Esophagus squamous epithelium (tissue), 5 donors: ENCODE data around the gene KEL. TPM values are rescaled to one million over a fixed set of nuclear protein-coding genes. Genes with fewer than 3 reads are reported as not detected.

ENCODE experiments used
- DNase-seq: peaks from one replicate; lab custom pipeline; 2025; lab: John Stamatoyannopoulos, UW
- H3K27ac ChIP-seq, 4 donors: fragments of 200-600 bp; sonication (generic); one replicate each; pipeline ENCODE4 v1.5.1; 2016 to 2019; ENCODE audit warnings: mild to moderate bottlenecking in 1 of 4
- H3K27me3 ChIP-seq, 4 donors: fragments of 200-600 bp; sonication (generic); 1 replicate in 3 of 4; 2 replicates in 1 of 4; pipeline versions ENCODE4 v1.5.1 to v1.6.0; 2017 to 2021; ENCODE audit warnings: antibody characterized with exemption in 1 of 4
- H3K36me3 ChIP-seq, 3 donors: fragments of 200-600 bp; sonication (generic); one replicate each; pipeline ENCODE4 v1.5.1; 2016 to 2019
- H3K4me1 ChIP-seq, 3 donors: fragments of 200-600 bp; sonication (generic); one replicate each; pipeline ENCODE4 v1.5.1; 2017 to 2019
- H3K4me3 ChIP-seq, 4 donors: fragments of 200-600 bp; sonication (generic); 1 replicate in 3 of 4; 2 replicates in 1 of 4; pipeline ENCODE4 v1.5.1; 2016 to 2019; ENCODE audit warnings: mild to moderate bottlenecking in 2 of 4, moderate library complexity in 1 of 4
- H3K9me3 ChIP-seq, 3 donors: fragments of 200-600 bp; sonication (generic); one replicate each; pipeline ENCODE4 v1.5.1; 2016 to 2019
- POLR2A ChIP-seq, 4 donors: fragments of 450-650 bp; IDR thresholded peaks; one replicate each; pipeline ENCODE4 v1.6.1; 2017; ENCODE audit warnings: antibody characterized with exemption in 4 of 4, mild to moderate bottlenecking in 4 of 4, moderate library complexity in 3 of 4
- WGBS, 2 donors: methylation state at CpG; one replicate each; pipeline ENCODE4 v1.1.5; 2018; 5-methylcytosine and 5-hydroxymethylcytosine counted together
- intact Hi-C: fragments of 100-400 bp; cut with DNase I; formaldehyde crosslinking; loops from one replicate; pipeline ENCODE4 v1.15.0; 2022
- total RNA-seq, 4 donors: library from RNA; depleted of rRNA; stranded (reverse); fragments of >200 nt; gene quantifications; one replicate each; pipeline ENCODE4 v1.1.0, GENCODE V29; 2016
- TF ChIP-seq, protein P1 (sequence below), 6 experiments: fragments of 450-650 bp in 4 of 6; fragments of 200-600 bp in 2 of 6; sonication (generic) in 2 of 6; IDR thresholded peaks; one replicate each; pipeline ENCODE4 v1.5.1; 2016 to 2019; ENCODE audit warnings: antibody characterized with exemption in 6 of 6, mild to moderate bottlenecking in 4 of 6, moderate library complexity in 4 of 6
- donor health status: DM: yes; HTN: yes; CAD: no.

KEL gene
- total RNA-seq, 4 donors from 2014 or later, result 0.09 to 3.6 (median 0.53) TPM; not detected in 1

DNA sequence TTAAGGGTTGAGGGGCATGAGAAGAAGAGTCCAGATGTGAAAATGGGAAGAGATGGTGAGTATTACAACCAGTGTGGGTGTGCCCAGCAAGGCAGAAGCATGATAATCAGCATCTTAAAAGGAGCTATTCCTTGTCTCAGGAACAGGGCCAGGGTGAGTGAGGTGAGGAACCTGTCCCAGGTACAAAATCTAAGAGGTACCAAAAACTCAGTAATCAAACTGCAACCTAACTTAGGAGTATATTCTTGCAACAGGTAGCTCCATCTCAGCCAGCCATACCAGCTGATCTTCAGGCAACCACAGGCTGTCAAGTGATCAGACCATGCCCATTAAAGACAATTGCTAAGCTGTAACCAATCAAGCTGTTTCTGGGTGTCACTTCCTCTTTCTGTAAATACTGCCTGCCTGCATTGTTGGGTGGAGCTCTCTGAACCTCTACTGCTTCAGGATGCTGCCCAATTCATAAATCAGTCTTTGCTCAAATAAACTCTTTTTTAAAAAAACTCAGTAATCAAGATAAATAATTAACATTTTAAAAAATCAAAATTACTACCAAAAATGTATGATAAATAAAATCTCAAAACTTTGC is 7.4 kb downstream of the KEL start:
- Histone ChIP-seq H3K4me1 (peaks cover 0 to 9% (median 3%) of the 10 kb centered on the region in 3 donors), H3K27me3 (no peaks in the 10 kb centered on the region), H3K9me3 (peaks cover 0 to 11% (median 0%) of the 10 kb centered on the region in 3 donors), H3K36me3 (no peaks in the 10 kb centered on the region), H3K27ac (no peak overlapping the region), H3K4me3 (no peak overlapping the region)
- no peak for DNase-seq
- intact Hi-C loops, result no loop called here
- TF ChIP-seq POLR2A (IDR thresholded peaks at IDR 0.05), result no peak
- TF ChIP-seq, protein P1, sequence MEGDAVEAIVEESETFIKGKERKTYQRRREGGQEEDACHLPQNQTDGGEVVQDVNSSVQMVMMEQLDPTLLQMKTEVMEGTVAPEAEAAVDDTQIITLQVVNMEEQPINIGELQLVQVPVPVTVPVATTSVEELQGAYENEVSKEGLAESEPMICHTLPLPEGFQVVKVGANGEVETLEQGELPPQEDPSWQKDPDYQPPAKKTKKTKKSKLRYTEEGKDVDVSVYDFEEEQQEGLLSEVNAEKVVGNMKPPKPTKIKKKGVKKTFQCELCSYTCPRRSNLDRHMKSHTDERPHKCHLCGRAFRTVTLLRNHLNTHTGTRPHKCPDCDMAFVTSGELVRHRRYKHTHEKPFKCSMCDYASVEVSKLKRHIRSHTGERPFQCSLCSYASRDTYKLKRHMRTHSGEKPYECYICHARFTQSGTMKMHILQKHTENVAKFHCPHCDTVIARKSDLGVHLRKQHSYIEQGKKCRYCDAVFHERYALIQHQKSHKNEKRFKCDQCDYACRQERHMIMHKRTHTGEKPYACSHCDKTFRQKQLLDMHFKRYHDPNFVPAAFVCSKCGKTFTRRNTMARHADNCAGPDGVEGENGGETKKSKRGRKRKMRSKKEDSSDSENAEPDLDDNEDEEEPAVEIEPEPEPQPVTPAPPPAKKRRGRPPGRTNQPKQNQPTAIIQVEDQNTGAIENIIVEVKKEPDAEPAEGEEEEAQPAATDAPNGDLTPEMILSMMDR (IDR thresholded peaks at IDR 0.05), result no peak

DNA sequence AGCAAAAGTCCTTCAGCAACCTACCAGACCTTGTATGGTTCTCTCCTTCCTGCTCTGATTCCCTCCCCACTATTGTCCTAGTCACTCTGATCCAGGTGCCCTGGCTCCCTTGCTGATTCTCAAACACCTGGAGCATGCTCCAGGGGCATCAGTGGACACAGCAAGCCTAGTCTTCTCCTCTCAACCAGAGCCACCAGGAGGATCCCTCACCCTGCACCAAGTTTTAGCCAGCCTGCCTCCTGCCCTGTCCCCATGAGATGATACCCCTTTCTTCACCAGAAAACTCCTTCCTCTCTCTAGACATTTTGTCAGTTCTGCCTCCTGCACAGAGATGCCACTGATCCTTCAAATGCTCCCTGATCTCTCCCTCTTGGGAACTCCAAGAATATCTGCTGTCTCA is 11.9 kb downstream of the KEL start:
- H3K36me3 ChIP-seq, result no peaks in the 10 kb centered on the region
- intact Hi-C loops, result no loop called here
- no peak for TF ChIP-seq POLR2A (IDR thresholded peaks at IDR 0.05)
- TF ChIP-seq, protein P1 (IDR thresholded peaks at IDR 0.05), result no peak
- H3K4me3 ChIP-seq, result no peak overlapping the region
- no peaks in the 10 kb centered on the region for H3K27me3 ChIP-seq
- no peak for DNase-seq
- H3K27ac ChIP-seq, result no peak overlapping the region
- peaks cover 0 to 5% (median 0%) of the 10 kb centered on the region in 3 donors for H3K9me3 ChIP-seq
- H3K4me1 ChIP-seq, result no peaks in the 10 kb centered on the region

DNA sequence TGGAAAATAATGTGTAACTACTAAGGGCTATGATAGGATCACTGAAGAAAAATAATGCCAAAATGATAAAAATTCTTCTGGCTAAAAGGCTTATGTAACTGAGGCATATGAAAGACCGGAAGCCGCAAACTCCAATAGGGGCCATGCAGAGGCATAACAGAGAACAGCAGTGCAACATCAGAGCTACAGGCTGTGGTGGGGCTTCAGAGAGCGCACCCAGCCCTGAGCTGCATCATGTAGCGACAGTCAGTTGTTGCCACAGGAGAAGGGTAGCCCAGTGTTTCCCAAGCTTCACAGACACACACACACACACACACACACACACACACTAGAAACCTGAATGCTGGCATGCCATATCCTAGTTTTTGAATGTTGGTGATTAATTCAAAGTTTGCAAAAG is 13.6 kb downstream of the KEL start:
- no peak for TF ChIP-seq POLR2A (IDR thresholded peaks at IDR 0.05)
- TF ChIP-seq, protein P1 (IDR thresholded peaks at IDR 0.05), result no peak
- DNase-seq, result no peak
- Histone ChIP-seq H3K4me1 (peaks cover 0 to 14% (median 8%) of the 10 kb centered on the region in 3 donors), H3K36me3 (no peaks in the 10 kb centered on the region), H3K9me3 (no peaks in the 10 kb centered on the region), H3K27me3 (no peaks in the 10 kb centered on the region), H3K27ac (no peak overlapping the region), H3K4me3 (no peak overlapping the region)
- intact Hi-C loops, result no loop called here
- 94 to 100% methylated on average over 4 of the region's 4 CpGs for WGBS, 2 donors

DNA sequence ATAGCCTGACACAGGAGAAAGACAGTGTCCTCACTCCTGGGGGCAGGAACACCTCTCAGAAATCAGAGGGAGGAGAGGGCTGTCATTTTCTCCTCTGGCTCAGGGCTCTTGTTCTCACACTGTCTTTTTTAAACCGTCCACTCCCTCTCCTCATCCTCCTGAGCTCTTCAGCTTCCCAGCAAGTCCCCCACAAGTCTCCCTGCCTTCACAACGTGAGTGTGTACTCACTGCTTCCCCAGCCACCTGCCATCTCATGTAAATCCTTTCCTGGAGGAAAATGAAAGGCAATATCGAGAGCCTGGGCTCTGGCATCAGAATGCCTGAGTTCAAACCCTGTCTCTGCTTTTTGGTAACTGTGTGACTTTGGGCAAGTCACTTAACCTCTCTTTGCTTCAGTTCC is 17.2 kb downstream of the KEL start:
- WGBS, 2 donors, result 63 to 66% methylated on average over 2 to 3 of the region's 3 CpGs
- no peaks in the 10 kb centered on the region for H3K27me3 ChIP-seq
- DNase-seq, result no peak

DNA sequence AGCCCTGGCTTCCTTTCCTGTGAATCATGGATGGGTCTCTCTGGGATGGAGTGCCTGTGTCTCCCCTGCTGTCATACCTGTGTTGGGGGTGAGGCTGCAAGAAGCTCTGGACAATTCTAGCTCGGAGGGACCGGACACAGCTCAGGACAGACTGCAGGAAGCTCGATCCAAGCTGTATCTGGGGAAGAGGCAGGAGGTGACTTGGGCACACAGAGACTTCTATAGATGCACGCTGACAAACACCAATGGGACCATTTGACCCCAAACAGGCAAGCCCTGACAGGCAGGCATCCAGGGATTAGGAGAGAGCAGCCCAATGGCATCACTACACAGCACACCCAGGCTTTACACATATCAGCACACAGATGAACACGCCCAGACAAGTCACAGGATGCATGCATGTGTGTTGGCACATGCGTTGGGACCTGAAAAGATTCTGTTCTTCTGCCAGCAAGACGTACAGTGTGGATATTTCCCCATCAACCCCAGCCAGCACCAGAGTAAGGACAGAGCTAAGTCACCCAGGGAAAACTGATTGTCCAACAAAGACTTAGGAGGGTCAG is 18.4 kb downstream of the KEL start:
- Histone ChIP-seq H3K9me3 (no peaks in the 10 kb centered on the region), H3K36me3 (no peaks in the 10 kb centered on the region), H3K27me3 (no peaks in the 10 kb centered on the region), H3K4me3 (no peak overlapping the region), H3K27ac (peak overlapping the region in 3 of 4 donors; percentile 65 to 81 (median 69)), H3K4me1 (peaks cover 0 to 27% (median 8%) of the 10 kb centered on the region in 3 donors)
- intact Hi-C loops, result no loop called here
- TF ChIP-seq, protein P1 (IDR thresholded peaks at IDR 0.05), result no peak
- no peak for TF ChIP-seq POLR2A (IDR thresholded peaks at IDR 0.05)
- WGBS, 2 donors, result 29 to 30% methylated on average over 1 to 2 of the region's 7 CpGs
- DNase-seq, result no peak

More for the DNA sequence above, 17.2 kb downstream of the KEL start:
- no peak for TF ChIP-seq POLR2A (IDR thresholded peaks at IDR 0.05)
- TF ChIP-seq, protein P1 (IDR thresholded peaks at IDR 0.05), result no peak
- Histone ChIP-seq H3K4me3 (no peak overlapping the region), H3K36me3 (no peaks in the 10 kb centered on the region), H3K27ac (peak overlapping the region in 2 of 4 donors; percentile 67 to 70), H3K9me3 (no peaks in the 10 kb centered on the region), H3K4me1 (peaks cover 0 to 27% (median 8%) of the 10 kb centered on the region in 3 donors)
- intact Hi-C loops, result no loop called here
